NOMO-1 treated with dmso at 0.1 percent for 144 hours (cell line): ENCODE data around the gene DIP2C.

Experiments
- DNase-seq: peaks from one replicate; lab custom pipeline; 2025; ENCODE audit not compliant: unreplicated experiment; lab: John Stamatoyannopoulos, UW

Gene DIP2C, protein sequence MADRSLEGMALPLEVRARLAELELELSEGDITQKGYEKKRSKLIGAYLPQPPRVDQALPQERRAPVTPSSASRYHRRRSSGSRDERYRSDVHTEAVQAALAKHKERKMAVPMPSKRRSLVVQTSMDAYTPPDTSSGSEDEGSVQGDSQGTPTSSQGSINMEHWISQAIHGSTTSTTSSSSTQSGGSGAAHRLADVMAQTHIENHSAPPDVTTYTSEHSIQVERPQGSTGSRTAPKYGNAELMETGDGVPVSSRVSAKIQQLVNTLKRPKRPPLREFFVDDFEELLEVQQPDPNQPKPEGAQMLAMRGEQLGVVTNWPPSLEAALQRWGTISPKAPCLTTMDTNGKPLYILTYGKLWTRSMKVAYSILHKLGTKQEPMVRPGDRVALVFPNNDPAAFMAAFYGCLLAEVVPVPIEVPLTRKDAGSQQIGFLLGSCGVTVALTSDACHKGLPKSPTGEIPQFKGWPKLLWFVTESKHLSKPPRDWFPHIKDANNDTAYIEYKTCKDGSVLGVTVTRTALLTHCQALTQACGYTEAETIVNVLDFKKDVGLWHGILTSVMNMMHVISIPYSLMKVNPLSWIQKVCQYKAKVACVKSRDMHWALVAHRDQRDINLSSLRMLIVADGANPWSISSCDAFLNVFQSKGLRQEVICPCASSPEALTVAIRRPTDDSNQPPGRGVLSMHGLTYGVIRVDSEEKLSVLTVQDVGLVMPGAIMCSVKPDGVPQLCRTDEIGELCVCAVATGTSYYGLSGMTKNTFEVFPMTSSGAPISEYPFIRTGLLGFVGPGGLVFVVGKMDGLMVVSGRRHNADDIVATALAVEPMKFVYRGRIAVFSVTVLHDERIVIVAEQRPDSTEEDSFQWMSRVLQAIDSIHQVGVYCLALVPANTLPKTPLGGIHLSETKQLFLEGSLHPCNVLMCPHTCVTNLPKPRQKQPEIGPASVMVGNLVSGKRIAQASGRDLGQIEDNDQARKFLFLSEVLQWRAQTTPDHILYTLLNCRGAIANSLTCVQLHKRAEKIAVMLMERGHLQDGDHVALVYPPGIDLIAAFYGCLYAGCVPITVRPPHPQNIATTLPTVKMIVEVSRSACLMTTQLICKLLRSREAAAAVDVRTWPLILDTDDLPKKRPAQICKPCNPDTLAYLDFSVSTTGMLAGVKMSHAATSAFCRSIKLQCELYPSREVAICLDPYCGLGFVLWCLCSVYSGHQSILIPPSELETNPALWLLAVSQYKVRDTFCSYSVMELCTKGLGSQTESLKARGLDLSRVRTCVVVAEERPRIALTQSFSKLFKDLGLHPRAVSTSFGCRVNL (N-terminal part only)

DNA sequence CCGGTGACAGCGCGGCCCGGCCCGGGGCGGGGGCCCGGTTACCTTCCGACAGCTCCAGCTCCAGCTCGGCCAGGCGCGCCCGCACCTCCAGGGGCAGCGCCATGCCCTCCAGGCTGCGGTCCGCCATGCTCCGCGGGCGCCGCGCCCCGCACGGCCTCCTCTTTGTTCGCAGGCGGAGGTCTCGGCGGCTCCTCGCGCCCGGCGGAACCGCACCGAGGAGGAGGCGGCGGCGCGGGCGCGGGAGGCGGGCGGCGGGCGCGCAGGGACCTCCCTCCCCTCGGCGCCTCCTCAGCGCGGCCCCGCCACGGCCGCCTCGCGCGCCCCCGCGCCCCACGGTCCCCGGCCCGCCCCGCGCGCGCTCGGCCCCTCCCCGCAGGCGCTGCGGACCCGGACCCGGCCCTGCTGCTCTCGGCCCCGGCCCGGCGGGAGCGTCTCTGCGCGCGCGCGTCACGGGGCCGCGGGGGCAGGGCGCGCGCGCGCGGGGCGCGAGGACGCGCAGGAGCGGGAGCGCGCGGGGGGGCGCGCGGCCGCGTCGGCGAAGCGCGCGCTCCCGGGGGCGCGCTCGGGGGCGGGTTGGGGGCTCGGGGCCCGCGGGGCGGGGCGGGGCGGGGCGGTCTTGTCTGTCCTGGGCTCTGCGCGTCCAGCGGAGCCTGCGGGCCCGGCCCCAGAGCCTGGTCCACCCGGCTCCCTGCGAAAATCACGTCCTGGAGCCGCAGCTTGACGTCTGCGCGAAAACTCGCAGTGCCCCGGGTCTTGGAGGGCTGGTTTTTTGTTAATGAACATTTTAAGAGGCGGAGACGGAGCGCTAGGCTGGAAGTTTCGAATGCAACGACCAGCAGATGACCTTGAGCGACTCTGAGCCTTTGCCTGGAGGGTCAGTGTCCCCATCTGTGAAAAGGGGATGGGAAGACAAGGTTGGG, at the start of gene DIP2C:
DIP2C (minus strand) TSS at position 217 of the 920 bp plus-strand sequence; CDS start at position 127, 90 bp downstream.
- no peak for DNase-seq

DNA sequence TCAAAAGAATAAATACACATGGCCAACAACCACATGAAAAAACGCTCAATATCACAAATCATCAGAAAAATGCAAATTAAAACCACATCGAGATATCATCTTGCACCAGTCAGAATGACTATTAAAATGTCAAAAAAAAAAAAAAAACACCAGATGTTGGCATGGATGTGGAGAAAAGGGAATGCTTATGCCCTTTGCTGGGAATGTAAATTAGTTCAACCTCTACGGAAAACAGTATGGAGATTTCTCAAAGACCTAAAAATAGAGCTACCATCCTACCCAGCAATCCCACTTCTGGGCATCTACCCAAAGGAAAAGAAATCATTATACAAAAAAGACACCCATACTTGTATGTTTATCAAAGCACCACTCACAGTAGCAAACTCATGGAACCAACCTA, 45.0 kb upstream of the DIP2C start:
- no peak for DNase-seq

DNA sequence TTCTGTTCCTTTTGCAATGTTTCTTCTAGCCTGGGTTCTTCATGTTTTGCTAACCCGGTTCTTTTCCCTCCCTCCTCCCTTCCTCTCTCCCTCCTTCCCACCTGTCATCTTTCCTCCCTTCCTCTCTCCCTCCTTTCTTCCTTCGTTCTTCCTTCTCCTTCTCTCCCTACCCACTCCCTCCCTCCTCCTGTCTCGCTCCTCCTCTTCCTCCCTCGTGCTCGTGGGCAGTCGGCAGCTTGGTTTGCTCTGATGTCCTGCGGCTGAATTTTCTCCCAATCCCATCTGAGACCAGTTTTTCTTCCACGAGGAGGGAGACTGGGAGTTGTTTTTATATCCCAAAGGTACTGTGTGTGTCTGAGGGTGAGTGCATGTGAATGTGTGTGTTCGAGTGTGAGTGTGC, 43.6 kb upstream of the DIP2C start:
- no peak for DNase-seq

DNA sequence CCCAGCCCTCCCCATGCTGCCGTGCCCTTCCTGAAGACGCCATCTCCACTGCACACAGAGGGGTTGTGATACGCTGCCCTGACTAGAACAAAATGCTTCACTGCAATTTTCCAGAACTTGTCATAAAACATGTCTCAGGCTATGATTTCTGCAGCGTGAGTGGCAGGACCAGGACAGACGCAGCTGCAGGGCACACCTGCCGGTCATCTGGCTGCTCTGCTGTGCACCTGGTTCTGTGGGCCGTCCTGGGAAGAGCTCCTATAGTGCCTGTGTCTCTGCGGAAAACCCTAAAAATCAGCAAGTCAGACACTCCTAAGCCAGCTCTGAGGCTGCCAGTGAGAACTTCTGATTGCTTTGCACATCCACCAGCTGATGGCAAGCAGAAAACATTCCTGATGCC, 39.7 kb upstream of the DIP2C start:
- DNase-seq = no peak

DNA sequence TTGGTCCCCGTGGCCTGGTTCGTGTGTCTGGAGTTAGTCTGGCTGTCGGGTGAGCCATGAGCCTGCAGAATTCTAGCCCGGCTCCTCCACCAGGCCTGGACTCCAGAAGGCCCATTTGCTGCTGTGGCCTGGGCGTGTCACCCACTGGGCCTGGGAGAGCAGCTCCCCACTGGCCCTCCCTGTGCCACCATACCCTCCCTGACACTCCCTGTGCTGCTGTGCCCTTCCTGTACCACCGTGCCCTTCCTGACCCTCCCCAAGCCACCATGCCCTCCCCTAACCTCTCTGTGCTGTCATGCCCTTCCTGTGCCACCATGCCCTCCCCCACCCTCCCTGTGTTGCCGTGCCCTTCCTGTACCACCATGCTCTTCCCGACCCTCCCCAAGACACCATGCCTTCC, 39.1 kb upstream of the DIP2C start:
- DNase-seq = no peak

DNA sequence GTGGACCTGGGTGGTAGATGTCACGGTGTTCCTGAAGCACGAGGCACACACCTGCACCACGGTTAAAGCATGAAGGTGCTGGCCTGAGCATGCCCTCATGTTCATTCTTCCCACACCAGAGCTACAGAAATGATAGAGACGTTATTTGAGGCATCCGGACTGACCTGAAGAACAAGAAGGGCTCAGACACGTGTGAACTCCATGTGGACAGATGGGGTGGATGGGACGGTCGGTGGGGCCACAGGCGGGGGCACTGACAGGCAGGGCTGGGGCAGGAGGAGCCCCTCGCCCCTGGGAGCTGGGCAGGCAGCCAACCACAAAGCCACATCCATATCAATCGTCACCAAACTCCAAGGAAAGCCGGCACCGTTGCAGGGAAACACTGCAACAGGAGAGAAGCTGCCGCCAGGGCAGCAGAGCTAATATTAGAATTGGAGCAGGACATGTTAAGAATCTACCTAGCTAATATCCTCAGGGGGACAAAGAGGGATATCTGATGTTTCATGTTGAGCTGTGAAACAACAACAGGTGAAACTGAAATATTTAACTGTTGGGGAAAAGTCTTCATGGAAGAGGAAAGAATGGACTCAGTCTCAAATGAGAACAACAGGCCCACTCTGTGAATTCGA, 37.8 kb upstream of the DIP2C start:
- DNase-seq = no peak

DNA sequence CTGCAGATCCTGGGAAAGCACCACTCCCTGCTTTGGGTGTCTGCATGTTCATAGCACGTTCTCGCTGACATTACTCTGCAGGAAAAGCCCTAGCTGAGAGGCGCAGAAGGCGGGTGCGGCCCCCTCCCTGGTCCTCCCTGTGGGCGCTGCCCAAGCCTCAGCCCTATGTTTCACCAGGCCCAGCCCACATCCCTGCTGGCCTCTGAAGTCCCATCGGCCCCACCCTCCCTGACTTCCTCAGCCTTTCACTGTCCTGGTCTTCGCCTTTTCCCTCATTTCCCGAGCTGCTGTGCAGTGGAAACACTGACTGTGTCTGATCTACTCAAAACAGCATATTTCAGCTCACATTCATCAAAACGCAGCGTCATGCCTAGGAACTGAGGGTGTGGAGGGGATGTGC, 36.3 kb upstream of the DIP2C start:
- no peak for DNase-seq

DNA sequence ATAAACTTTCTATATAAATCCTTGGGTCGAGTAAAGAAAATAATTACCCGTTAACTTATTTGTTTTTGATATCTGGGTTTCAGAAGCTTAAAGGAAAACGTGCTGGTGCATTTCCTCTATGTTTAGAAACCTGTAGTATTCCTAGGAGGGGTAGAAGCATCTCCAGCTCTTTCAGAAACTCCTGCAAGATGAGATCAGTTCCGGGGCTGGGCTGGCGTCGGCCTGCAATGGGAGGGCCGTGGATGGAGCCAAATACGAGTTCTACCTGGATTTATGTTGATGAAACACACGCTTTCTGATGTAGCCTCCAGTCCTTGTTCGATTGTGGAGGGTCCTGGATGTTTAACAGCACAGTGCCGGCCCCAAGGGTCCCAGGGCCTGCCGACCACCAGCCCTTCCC, 35.8 kb upstream of the DIP2C start:
- no peak for DNase-seq

DNA sequence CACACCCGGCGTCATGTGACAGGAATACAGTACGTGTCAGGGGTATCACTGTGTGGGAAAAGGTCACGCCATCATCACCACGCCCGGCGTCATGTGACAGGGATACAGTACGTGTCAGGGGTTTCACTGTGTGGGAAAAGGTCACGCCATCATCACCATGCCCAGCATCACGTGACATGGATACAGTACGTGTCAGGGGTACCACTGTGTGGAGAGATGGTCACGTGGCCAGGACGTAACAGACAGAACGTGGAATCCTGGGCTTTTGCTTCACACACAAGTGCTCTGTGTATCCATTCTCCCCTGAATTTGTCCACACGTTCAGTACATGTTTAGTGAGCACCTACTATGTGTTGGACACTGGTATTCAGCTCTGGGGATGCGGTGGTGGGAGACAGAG, 34.5 kb upstream of the DIP2C start:
- no peak for DNase-seq

DNA sequence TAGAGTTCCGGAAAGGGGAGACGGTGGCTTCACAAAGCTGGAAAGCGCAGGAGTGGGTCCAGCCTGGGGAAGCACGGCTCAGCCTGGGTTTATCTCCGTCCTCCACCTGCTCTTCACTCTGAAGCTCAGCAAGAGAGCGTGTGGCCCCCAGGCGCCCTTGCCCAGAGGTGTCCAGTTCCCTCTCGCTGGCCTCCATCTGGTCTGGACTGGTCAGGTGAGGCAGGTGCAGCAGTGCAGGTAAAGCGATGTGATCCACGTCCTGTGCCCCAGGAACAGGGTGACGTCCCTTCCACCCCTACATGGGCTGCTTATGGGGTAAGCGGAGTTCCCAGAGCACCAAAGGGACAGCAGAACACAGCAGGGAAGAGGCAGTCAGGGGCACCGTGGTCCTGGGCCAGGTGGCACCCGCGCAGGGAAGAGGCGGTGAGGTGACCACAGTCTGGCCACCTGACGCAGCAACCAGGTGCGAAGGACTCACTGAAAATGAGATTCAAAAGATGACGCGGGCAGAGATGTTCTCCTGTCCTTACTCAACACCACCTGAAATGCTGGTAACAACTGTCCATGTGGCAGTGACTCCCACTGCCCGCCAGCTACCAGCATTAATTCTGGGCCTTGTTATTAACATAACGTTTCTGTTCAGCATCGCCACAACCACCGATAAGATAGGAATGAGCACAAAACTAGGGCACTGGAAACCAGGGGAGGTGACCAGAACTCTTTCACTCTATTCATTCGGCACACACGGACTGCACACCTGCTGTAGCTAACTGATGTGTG, 33.0 kb upstream of the DIP2C start:
- DNase-seq = no peak

DNA sequence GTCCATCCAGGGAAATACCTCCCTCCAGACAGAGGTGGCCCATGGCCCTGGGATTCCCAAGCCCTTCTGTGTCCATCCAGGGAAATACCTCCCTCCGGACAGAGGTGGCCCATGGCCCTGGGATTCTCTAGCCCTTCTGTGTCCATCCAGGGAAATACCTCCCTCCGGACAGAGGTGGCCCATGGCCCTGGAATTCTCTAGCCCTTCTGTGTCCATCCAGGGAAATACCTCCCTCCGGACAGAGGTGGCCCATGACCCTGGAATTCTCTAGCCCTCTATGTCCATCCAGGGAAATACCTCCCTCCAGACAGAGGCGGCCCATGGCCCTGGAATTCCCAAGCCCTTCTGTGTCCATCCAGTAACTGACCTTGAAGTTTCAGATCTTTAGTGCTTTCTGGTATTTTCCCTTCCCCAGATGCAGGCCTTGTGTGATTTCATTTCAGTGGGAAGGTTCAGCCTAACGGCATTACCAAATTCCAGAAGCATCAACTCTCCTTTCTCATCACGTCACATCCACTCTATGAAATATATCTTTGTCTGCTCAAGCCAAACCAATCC, 28.8 kb upstream of the DIP2C start:
- DNase-seq = no peak

DNA sequence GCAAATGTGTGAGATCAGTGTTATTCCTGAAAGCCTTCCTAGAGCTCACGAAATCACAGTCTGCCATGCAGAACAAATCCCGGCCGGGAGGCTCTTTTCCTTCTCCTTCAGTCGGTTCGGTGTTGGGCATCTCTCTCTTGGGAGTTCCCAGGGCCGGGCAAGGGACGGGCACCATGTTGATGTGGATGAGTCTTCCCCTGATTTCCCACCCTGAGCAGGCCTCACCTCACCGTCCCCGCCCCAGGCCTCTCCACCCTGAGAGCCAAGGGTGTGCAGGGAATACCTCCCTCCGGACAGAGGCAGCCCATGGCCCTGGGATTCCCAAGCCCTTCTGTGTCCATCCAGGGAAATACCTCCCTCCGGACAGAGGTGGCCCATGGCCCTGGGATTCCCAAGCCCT, 28.0 kb upstream of the DIP2C start:
- no peak for DNase-seq

DNA sequence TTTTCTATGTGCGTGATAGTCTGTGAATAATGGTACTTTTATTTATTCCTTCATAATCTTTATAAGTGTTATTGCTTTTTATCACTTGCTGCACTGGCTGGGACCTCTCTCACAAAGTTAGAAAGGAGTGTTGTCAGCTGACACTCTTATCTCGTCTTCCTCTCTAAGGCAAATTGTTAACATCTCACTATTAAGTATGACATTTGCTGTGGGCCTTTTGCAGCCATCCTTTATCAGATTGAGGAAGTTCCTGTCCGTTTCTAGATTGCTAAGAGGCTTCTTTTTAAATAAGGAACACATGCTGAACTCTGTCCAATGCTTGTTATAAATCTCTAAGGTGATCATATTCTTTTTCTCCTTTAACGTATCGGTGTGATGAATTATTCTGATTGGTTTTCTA, 27.4 kb upstream of the DIP2C start:
- DNase-seq = no peak

DNA sequence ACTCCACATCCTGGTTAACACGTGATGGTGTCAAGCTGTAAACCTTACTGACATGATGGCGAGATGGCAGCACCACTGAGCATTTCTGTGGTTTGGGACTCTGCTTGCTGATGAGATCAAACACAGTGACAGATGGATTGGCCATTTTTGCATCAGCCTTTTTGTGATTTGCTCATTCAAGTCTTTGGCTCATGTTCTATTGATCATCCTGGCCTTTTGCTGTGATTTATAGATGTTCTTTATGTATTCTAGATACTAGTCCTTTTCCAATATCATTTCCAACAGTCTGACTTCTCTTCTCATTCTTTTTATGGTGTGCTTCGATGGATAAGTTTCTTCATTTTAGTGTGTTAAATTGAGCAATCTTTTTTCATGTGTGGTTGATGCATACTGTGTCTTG, 24.7 kb upstream of the DIP2C start:
- no peak for DNase-seq

DNA sequence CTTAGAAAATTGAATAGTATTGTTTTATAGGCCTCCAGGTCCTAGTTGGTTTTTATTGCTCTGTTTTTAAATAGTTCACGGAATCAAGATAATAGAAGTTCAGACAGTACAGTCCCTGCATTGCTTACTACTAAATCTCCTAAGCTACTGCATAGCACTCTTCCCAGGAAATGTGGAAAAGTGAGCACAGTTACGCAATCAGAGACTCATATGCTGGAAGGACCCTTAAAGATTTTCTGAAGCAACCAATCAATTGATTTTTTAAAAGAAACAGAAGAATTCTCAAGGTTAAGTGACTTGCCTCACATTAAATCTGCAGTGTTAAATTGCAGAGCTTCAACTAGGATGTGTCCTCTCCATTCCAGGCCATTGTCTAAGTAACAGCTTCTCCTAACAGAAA, 23.1 kb upstream of the DIP2C start:
- no peak for DNase-seq

DNA sequence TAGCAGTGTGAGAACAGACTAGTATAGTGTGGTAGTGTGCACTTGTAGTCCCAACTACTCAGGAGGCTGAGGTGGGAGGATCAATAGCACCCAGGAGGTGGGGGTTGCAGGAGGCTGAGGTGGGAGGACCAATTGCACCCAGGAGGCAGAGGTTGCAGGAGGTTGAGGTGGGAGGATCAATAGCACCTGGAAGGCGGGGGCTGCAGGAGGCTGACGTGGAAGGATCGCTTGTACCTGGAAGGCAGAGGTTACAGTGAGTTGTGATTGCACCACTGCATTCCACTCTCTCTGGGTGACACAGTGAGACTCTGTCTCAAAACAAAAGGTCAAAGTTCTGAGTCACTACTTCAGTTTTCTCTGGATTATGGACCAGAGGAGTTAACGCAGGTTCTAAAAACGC, 22.6 kb upstream of the DIP2C start:
- DNase-seq = no peak

DNA sequence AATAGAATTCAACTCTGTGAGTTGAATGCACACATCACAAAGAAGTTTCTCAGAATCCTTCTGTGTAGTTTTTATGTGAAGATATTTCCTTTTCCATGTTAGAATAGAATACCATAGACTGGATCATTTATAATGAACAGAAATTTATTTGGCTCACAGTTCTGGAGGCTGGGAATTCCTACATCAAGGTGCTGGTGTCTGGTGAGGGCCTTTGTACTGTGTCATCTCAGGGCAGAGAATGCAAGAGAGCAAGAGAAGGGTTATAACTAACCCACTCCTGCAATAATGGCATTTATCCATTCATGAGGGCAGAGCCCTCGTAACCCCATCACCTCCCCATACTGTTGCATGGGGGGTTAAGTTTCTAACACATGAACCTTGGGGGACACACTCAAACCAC, 18.4 kb upstream of the DIP2C start:
- DNase-seq = no peak

DNA sequence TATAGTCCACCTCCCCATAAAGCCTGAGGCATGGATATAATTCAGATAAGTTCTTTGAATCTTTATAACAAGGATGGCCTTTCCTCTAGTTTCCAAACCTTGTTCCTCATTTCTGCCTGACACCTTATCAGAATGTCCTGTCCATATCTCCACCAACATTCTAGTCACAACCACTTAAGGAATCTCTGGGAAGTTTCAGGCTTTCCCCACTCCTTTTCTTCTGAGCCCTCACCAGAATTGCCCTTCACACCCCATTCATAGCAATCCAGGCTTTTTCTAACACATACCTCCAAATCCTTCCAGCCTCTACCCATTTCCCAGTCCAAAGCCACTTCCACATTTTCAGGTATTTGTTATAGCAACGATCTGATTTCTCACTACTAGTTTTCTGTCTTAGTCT, 18.0 kb upstream of the DIP2C start:
- no peak for DNase-seq

DNA sequence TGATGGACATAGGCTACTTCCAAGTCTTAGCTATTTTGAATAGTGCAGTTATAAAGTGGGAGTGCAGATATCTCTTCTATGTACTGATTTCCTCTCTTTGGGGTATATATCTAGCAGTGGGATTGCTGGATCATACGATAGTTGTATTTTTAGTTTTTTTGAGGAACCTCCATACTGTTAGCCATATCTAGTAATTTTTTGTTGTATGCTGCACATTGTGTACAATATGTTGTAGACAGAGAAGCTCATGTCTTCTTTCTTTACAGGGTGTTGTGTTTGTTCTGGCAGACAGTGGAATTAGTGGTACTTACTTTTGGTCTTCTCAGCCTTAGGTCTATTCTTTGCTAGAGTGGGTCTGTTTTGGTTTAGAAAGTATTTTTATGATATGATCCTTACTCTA, 13.7 kb upstream of the DIP2C start:
- no peak for DNase-seq
